ENCODE results near the gene PAAF1. TPM values are rescaled to one million over a fixed set of nuclear protein-coding genes. Genes with fewer than 3 reads are reported as not detected.

Gene PAAF1
- 10 to 100 TPM in 1 of 4 donors, 1 to 10 TPM in 3; 2.2 to 11.8 (median 4.4) TPM for total RNA-seq

DNA sequence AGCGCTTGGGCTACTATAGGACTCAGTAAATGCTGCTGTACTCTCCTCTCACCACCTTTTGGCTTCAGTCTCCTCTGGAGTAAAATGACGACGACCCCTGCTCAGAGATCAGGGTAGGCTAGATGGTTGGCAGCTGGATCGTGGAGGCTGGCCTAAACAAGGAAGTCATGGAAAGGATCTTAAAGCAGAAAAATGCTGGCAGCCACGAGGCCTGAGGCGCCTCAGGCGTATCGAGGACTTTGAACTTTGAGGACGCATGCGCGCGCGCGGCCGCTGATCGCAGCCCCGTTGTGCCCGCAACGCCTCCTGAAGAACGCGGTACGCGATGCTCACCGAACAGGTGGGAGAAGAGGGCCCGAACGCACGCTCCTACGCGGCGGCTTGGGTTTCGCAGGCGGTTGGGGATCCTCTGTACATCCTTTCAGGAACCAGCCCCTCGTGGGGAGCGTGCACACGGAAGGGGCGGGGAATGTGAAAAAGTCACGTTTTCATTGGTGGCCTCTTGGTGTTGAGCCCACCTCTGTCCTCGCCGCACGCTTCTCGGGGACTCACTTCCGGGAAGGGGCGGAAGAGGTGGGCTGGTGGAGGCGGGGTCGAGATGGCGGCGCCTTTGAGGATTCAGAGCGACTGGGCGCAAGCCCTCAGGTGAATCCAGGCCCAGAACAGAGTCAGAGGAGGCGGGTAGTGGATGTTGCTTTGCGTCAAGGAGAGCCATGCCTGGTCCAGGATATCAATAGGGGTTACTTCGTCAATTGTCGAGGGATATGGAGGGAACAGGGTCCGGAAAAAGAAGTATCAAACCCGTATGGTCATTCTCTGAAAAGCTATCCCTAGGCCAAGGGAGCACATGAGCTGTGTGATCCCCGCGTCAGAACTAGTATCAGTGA is at the start of gene PAAF1, which contains the start of gene COA4:
PAAF1 (plus strand) TSS at position 576 of the 887 bp plus-strand sequence; CDS start at position 599, 23 bp downstream.
COA4 (minus strand) TSS at position 423 of the 887 bp plus-strand sequence. CDS start 3,468 bp downstream, outside the sequence.
- peak; percentile 97 to 99 for ATAC-seq
- TF ChIP-seq POLR2A (IDR thresholded peaks at IDR 0.05) (peak; percentile 52 to 66), CTCF (IDR thresholded peaks at IDR 0.05 in 4 of 5, conservative IDR thresholded peaks at IDR 0.05 in 1 of 5) (peak in 1 of 5 experiments; percentile 16)
- Histone ChIP-seq H3K4me3 (peak within 1 kb of the TSS; percentile 77 to 95 (median 90)), H3K27ac (peak within 1 kb of the TSS; percentile 89 to 96 (median 91)), H3K36me3 (peaks cover 0 to 17% of the 10 kb centered on the region in 2 donors), H3K27me3 (no peaks in the 10 kb centered on the region), H3K9me3 (no peaks in the 10 kb centered on the region), H3K4me1 (peaks cover 18 to 35% of the 10 kb centered on the region in 2 donors)
- in situ Hi-C loops (cut with MboI; ENCODE audit: low sequenced_read_pairs in 4 of 4) (loop anchor here in 1 of 4 donors (10.0 kb wide), 1 partner anchor 92 kb away; the partner anchor contains the start of gene MRPL48), intact Hi-C loops (cut with DNase I; ENCODE audit: low total_unique reads) (loop anchor here (5.0 kb wide), 2 partner anchors 89 to 114 kb away; partner anchors contain the start of genes MRPL48 and RAB6A)
- peak; percentile 91 to 94 for DNase-seq

DNA sequence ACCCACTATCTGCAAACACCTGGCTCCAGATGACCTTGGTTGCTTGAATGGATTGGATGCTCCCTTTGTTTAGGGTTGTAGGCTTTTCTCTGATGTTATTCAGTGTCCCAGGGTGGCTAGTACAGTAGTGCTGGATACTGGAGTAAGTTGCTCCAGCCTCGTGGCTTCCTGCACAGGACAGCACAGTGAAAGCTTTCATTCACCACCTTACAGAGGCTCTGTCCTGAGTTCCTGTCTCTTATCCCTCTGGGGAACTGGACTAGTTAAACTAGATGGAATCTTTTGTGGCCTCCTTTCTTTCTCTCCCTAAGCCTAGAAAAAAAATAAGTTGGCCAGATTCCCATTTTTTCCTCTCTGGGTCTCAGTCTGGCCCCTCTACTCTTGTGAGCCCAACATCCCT is 46.5 kb upstream of the PAAF1 start:
- DNase-seq (no peak), ATAC-seq (no peak)
- Histone ChIP-seq H3K27me3 (no peaks in the 10 kb centered on the region), H3K36me3 (no peaks in the 10 kb centered on the region), H3K4me1 (no peaks in the 10 kb centered on the region), H3K27ac (no peak overlapping the region), H3K9me3 (no peaks in the 10 kb centered on the region), H3K4me3 (no peak overlapping the region)
- intact Hi-C loops (cut with DNase I; ENCODE audit: low total_unique reads) (no loop called here), in situ Hi-C loops (cut with MboI; ENCODE audit: low sequenced_read_pairs in 4 of 4) (no loop called here)
- no peak for TF ChIP-seq POLR2A (IDR thresholded peaks at IDR 0.05)
- no peak for TF ChIP-seq CTCF (IDR thresholded peaks at IDR 0.05 in 4 of 5, conservative IDR thresholded peaks at IDR 0.05 in 1 of 5)

- DNase-seq (no peak), ATAC-seq (peak in 1 of 2 donors; percentile 24)
- intact Hi-C loops (cut with DNase I; ENCODE audit: low total_unique reads) = no loop called here
- in situ Hi-C loops (cut with MboI; ENCODE audit: low sequenced_read_pairs in 4 of 4) = no loop called here
- Histone ChIP-seq H3K36me3 (no peaks in the 10 kb centered on the region), H3K27me3 (no peaks in the 10 kb centered on the region), H3K27ac (no peak overlapping the region), H3K9me3 (no peaks in the 10 kb centered on the region), H3K4me1 (no peaks in the 10 kb centered on the region), H3K4me3 (no peak overlapping the region)
- TF ChIP-seq POLR2A (IDR thresholded peaks at IDR 0.05) (no peak), CTCF (IDR thresholded peaks at IDR 0.05 in 4 of 5, conservative IDR thresholded peaks at IDR 0.05 in 1 of 5) (no peak)
Observed at GRCh38 chr11:73833067-73833466, 43.7 kb upstream of the PAAF1 start.

DNA sequence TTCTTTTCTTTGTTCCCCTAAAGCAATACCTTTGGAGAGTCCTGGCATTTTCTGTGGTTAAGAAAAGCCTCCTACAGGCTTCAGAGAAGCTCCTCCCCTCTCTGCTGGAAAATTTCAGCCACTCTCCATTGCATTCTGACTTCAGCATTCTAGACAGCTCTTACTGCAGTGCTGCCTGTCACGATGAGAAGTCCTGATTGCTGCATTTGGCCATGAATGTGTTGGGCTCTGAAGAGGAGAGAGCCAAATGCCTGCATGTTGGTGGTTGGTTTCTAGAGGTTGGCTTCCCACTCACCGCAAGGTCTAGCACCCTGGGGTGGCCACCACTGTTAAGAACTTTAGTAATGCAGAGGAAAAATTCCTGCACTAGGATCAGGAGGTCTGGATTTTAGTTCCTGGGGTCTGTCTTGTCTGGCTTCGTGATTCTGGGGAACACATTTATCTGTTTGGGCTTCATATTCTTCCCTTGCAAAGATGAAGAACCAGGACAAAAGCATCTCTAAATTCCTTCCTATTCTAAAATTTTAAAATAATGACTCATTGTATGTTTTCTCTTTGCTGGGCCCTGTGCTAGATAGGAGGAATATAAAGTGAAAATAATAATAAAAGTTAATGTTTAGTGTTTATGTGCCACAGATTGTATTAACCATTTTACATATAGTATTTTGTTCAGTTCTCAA is 38.2 kb upstream of the PAAF1 start:
- Histone ChIP-seq H3K4me3 (no peak overlapping the region), H3K9me3 (no peaks in the 10 kb centered on the region), H3K27ac (no peak overlapping the region), H3K36me3 (no peaks in the 10 kb centered on the region), H3K27me3 (no peaks in the 10 kb centered on the region), H3K4me1 (no peaks in the 10 kb centered on the region)
- intact Hi-C loops (cut with DNase I; ENCODE audit: low total_unique reads) (no loop called here), in situ Hi-C loops (cut with MboI; ENCODE audit: low sequenced_read_pairs in 4 of 4) (no loop called here)
- ATAC-seq (no peak), DNase-seq (no peak)
- TF ChIP-seq CTCF (IDR thresholded peaks at IDR 0.05 in 4 of 5, conservative IDR thresholded peaks at IDR 0.05 in 1 of 5) = no peak
- no peak for TF ChIP-seq POLR2A (IDR thresholded peaks at IDR 0.05)
